ENCODE data around the gene GHR. TPM values are rescaled to one million over a fixed set of nuclear protein-coding genes. Genes with fewer than 3 reads are reported as not detected.

The GHR gene
- total RNA-seq, 2 experiments from 2014 or later = not detected

DNA sequence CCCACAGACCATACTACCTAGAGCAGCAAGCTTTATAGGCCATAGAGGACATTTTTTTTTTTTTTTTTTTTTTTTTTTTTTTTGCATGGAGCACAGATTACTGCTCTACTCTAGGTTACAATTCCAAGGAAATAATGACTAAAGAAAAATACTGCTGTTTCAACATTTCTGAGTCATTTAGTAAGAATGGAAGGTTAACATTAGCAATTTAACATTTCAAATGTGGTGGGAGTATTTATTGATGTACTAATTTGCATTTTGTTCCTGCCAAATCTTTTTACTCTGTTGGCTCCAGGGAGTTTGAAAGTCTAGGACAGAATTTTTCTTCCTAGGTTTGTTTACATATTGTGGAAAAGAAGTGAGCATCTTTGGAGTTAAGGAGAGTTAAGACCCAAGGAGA lies 191.3 kb downstream of the GHR start:
- H3K4me3 Mint-ChIP-seq = no peak overlapping the region
- peaks cover 28% of the 10 kb centered on the region for H3K27me3 Mint-ChIP-seq
- POLR2A ChIA-PET = no interaction called here
- no peak for DNase-seq
- no peak overlapping the region for H3K27ac Mint-ChIP-seq
- H3K36me3 Mint-ChIP-seq (ENCODE audit: low read depth) = no peaks in the 10 kb centered on the region
- H3K9me3 Mint-ChIP-seq = no peaks in the 10 kb centered on the region
- H3K4me1 Mint-ChIP-seq = no peaks in the 10 kb centered on the region
- CTCF ChIA-PET = interaction anchor here (0.6 kb wide), 1 partner anchor 592 kb away, joined by 5 read pairs; no protein-coding TSS in a partner anchor

GRCh38 chr5:42620579-42621216 lies 197.5 kb downstream of the GHR start:
- Mint-ChIP-seq H3K9me3 (no peaks in the 10 kb centered on the region), H3K27me3 (peaks cover 15% of the 10 kb centered on the region), H3K27ac (no peak overlapping the region), H3K4me1 (no peaks in the 10 kb centered on the region), H3K36me3 (ENCODE audit: low read depth) (no peaks in the 10 kb centered on the region), H3K4me3 (no peak overlapping the region)
- no peak for DNase-seq
- POLR2A ChIA-PET = no interaction called here
- CTCF ChIA-PET = interaction anchor here (1.4 kb wide), 1 partner anchor 8 kb away, joined by 3 read pairs; no protein-coding TSS in a partner anchor

- no peaks in the 10 kb centered on the region for H3K4me1 Mint-ChIP-seq
- peaks cover 10% of the 10 kb centered on the region for H3K27me3 Mint-ChIP-seq
- CTCF ChIA-PET = interaction anchor here (1.4 kb wide), 1 partner anchor 8 kb away, joined by 3 read pairs; no protein-coding TSS in a partner anchor
- DNase-seq = no peak
- no peak overlapping the region for H3K27ac Mint-ChIP-seq
- H3K36me3 Mint-ChIP-seq (ENCODE audit: low read depth) = no peaks in the 10 kb centered on the region
- POLR2A ChIA-PET = no interaction called here
- no peaks in the 10 kb centered on the region for H3K9me3 Mint-ChIP-seq
- H3K4me3 Mint-ChIP-seq = no peak overlapping the region
Observed at GRCh38 chr5:42621242-42621641, 198.0 kb downstream of the GHR start.

DNA sequence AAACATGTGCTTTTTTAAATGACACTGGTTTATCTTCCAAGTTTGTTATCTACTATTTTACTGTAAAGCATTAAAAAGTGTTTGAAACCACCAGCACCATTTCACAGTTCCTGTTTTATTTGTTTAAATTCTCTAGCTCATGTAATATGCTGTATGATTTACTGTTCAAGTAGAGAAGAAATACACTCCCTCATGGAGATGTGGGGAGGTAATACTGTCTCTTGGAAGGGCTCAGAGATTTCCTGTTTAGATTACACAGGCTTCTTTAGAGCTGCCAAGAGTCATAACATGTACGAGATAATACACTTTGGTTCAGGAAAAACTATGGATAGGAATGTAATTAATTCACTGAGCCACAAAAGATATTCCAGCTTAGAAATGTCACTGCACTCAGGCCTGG lies 198.4 kb downstream of the GHR start:
- H3K27ac Mint-ChIP-seq = no peak overlapping the region
- no peaks in the 10 kb centered on the region for H3K36me3 Mint-ChIP-seq (ENCODE audit: low read depth)
- CTCF ChIA-PET = interaction anchor here (1.4 kb wide), 1 partner anchor 9 kb away, joined by 3 read pairs; no protein-coding TSS in a partner anchor
- H3K4me1 Mint-ChIP-seq = no peaks in the 10 kb centered on the region
- peaks cover 6% of the 10 kb centered on the region for H3K27me3 Mint-ChIP-seq
- no peak for DNase-seq
- H3K4me3 Mint-ChIP-seq = no peak overlapping the region
- no peaks in the 10 kb centered on the region for H3K9me3 Mint-ChIP-seq
- POLR2A ChIA-PET = no interaction called here

DNA sequence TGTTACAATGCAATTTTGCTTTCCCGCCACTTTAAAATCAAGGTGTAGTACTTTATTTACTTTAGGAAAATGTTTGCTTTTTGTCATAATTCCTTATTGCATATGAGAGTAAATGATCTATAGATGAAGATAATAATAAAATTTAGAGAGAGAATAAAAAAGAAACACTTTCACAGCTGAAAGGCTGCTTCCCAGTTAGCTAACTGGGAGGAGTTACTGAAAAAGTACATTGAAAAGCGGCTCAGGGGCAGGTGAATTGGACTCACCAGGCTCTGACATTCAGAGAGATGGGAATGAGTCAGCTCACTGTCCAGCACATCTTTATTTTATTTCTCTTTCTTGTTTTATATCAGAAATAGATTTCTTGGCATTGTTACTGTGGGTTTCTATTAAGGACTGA lies 201.7 kb downstream of the GHR start:
- H3K27me3 Mint-ChIP-seq = no peaks in the 10 kb centered on the region

GRCh38 chr5:42626462-42626861 lies 203.2 kb downstream of the GHR start:
- Mint-ChIP-seq H3K27ac (no peak overlapping the region), H3K4me3 (no peak overlapping the region), H3K9me3 (no peaks in the 10 kb centered on the region), H3K36me3 (ENCODE audit: low read depth) (no peaks in the 10 kb centered on the region), H3K4me1 (no peaks in the 10 kb centered on the region), H3K27me3 (no peaks in the 10 kb centered on the region)
- DNase-seq = no peak
- POLR2A ChIA-PET = no interaction called here
- CTCF ChIA-PET = no interaction called here

More for the DNA sequence above, 201.7 kb downstream of the GHR start:
- Mint-ChIP-seq H3K36me3 (ENCODE audit: low read depth) (no peaks in the 10 kb centered on the region), H3K4me1 (no peaks in the 10 kb centered on the region), H3K4me3 (no peak overlapping the region), H3K27ac (no peak overlapping the region), H3K9me3 (no peaks in the 10 kb centered on the region)
- DNase-seq = no peak
- CTCF ChIA-PET = no interaction called here
- POLR2A ChIA-PET = no interaction called here

DNA sequence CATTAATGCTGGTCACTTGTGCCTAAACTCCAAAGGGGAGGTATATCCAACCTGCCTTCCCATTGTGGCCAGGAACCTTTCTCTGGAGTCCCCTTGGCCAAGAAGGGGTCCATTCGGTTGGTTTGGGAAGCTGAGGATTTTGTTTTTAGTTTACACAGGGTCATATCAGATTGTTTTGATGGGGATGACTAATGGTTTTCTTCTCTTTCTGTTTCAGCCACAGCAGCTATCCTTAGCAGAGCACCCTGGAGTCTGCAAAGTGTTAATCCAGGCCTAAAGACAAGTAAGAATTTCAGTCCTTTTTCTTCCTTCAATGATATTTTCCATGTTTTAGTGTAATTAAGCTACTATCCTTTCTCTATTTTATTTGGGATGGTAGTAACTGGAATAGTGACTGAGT lies 205.6 kb downstream of the GHR start:
- ChIA-PET POLR2A (no interaction called here), CTCF (no interaction called here)
- H3K27ac Mint-ChIP-seq = no peak overlapping the region
- no peaks in the 10 kb centered on the region for H3K4me1 Mint-ChIP-seq
- no peak for DNase-seq
- no peak overlapping the region for H3K4me3 Mint-ChIP-seq
- peaks cover 3% of the 10 kb centered on the region for H3K27me3 Mint-ChIP-seq
- no peaks in the 10 kb centered on the region for H3K36me3 Mint-ChIP-seq (ENCODE audit: low read depth)
- no peaks in the 10 kb centered on the region for H3K9me3 Mint-ChIP-seq

DNA sequence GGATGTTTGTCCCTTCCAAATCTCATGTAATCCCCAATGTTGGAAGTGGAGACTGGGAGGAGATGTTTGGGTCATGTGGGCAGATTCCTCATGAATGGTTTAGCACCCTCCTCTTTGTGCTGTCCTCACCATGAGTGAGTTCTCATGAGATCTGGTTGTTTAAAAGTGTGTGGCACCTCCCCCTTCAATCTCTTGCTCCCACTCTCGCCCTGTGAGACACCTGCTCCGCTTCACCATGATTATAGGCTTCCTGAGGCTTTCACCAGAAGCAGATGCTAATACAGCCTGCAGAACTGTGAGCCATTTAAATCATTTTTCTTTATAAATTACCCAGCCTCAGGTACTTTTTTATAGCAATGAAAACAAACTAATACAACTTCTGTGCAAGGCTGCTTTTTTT lies 206.0 kb downstream of the GHR start:
- ChIA-PET POLR2A (no interaction called here), CTCF (no interaction called here)
- Mint-ChIP-seq H3K36me3 (ENCODE audit: low read depth) (no peaks in the 10 kb centered on the region), H3K9me3 (no peaks in the 10 kb centered on the region), H3K27me3 (peaks cover 3% of the 10 kb centered on the region), H3K27ac (no peak overlapping the region), H3K4me1 (no peaks in the 10 kb centered on the region), H3K4me3 (no peak overlapping the region)
- no peak for DNase-seq

- POLR2A ChIA-PET = no interaction called here
- no peaks in the 10 kb centered on the region for H3K36me3 Mint-ChIP-seq (ENCODE audit: low read depth)
- H3K4me1 Mint-ChIP-seq = no peaks in the 10 kb centered on the region
- H3K4me3 Mint-ChIP-seq = no peak overlapping the region
- CTCF ChIA-PET = interaction anchor here (1.8 kb wide), 1 partner anchor 258 kb away, joined by 4 read pairs; no protein-coding TSS in a partner anchor
- no peak for DNase-seq
- no peak overlapping the region for H3K27ac Mint-ChIP-seq
- H3K9me3 Mint-ChIP-seq = no peaks in the 10 kb centered on the region
- peaks cover 3% of the 10 kb centered on the region for H3K27me3 Mint-ChIP-seq
Observed at GRCh38 chr5:42631241-42631640, 208.0 kb downstream of the GHR start.

DNA sequence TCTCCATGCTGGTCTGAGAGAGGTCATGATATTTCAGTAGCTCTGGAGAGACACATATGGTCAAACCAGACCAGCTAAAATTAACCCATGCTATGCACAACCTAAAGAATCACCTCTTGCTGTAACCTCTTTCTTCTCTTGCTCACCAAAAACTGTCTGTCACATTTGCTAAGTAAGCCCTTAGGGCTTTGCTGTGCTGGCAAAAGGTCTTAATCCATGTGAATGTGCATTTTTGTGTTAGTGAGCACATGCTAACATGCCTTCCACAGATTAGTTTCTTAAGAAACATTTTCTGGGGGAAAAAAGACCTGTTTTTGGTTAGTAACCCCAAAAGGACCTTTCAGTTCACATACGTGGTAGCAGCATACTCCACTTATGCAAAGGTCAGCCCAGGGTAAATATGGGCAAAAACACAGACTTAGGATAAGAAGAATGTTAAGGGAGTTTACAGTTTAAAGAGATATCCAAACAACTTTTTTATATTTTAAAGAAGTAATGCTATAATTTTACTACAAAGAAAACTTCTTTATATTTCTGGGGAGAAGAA lies 209.2 kb downstream of the GHR start:
- ChIA-PET POLR2A (no interaction called here), CTCF (no interaction called here)
- no peaks in the 10 kb centered on the region for H3K36me3 Mint-ChIP-seq (ENCODE audit: low read depth)
- H3K9me3 Mint-ChIP-seq = no peaks in the 10 kb centered on the region
- peaks cover 3% of the 10 kb centered on the region for H3K27me3 Mint-ChIP-seq
- H3K27ac Mint-ChIP-seq = no peak overlapping the region
- no peak for DNase-seq
- H3K4me1 Mint-ChIP-seq = no peaks in the 10 kb centered on the region
- H3K4me3 Mint-ChIP-seq = no peak overlapping the region

- Mint-ChIP-seq H3K27ac (no peak overlapping the region), H3K4me3 (no peak overlapping the region), H3K27me3 (peaks cover 3% of the 10 kb centered on the region), H3K9me3 (no peaks in the 10 kb centered on the region), H3K4me1 (no peaks in the 10 kb centered on the region), H3K36me3 (ENCODE audit: low read depth) (no peaks in the 10 kb centered on the region)
- no peak for DNase-seq
- ChIA-PET CTCF (no interaction called here), POLR2A (no interaction called here)
Observed at GRCh38 chr5:42634575-42634974, 211.3 kb downstream of the GHR start.

- H3K36me3 Mint-ChIP-seq (ENCODE audit: low read depth) = no peaks in the 10 kb centered on the region
- DNase-seq = no peak
- H3K4me1 Mint-ChIP-seq = no peaks in the 10 kb centered on the region
- ChIA-PET POLR2A (no interaction called here), CTCF (interaction anchor here (0.9 kb wide), 1 partner anchor 21 kb away, joined by 3 read pairs; no protein-coding TSS in a partner anchor)
- H3K9me3 Mint-ChIP-seq = no peaks in the 10 kb centered on the region
- peaks cover 6% of the 10 kb centered on the region for H3K27me3 Mint-ChIP-seq
- no peak overlapping the region for H3K27ac Mint-ChIP-seq
- H3K4me3 Mint-ChIP-seq = no peak overlapping the region
Observed at GRCh38 chr5:42636425-42636824, 213.2 kb downstream of the GHR start.

DNA sequence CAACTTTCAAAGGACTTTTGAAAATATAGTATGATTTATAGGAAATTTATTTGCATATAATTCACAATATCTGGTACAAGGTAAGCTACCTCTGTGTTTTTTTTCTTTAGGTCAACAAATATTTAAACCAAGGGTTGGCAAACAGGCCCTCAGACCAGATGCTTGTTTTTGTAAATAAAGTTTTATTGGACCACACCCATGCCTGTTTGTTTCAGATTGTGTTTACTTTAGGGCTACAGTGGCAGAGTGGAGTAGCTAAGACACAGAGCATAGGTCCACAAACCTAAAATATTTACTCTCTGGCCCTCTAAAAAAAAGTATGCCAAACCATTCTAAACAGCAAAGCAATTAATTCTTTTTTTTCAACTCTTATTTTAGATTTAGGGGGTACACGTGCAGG lies 213.7 kb downstream of the GHR start:
- CTCF ChIA-PET = interaction anchor here (0.9 kb wide), 1 partner anchor 21 kb away, joined by 3 read pairs; no protein-coding TSS in a partner anchor

DNA sequence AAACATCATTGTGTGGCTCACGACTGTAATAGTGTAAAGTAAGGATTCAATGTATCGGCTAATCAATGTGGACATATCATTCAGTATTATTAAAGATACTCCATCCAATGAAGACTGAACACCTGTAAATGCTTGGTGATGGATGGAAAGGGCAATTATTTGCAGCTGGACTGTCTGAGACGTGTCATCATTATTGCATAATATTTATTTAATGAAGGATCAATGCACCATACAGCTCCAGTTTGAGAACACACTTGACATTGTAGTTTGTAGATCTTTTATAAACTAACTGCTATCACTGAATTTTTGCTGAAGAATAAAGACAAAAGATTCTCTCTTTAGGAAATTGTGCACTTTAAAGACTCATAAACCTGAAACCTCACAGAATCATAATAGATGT lies 215.7 kb downstream of the GHR start:
- DNase-seq = no peak
- ChIA-PET CTCF (no interaction called here), POLR2A (no interaction called here)
- Mint-ChIP-seq H3K4me3 (no peak overlapping the region), H3K27ac (no peak overlapping the region), H3K4me1 (no peaks in the 10 kb centered on the region), H3K9me3 (no peaks in the 10 kb centered on the region), H3K36me3 (ENCODE audit: low read depth) (no peaks in the 10 kb centered on the region), H3K27me3 (peaks cover 8% of the 10 kb centered on the region)

More for the DNA sequence above, 213.7 kb downstream of the GHR start:
- Mint-ChIP-seq H3K36me3 (ENCODE audit: low read depth) (no peaks in the 10 kb centered on the region), H3K4me3 (no peak overlapping the region), H3K27ac (no peak overlapping the region), H3K9me3 (no peaks in the 10 kb centered on the region), H3K27me3 (peaks cover 6% of the 10 kb centered on the region), H3K4me1 (no peaks in the 10 kb centered on the region)
- no peak for DNase-seq
- POLR2A ChIA-PET = no interaction called here
